ENCODE measurements around the gene PLIN5.

The PLIN5 gene

GRCh38 chr19:4501691-4502090 is 33.3 kb downstream of the PLIN5 start:
- no peak for TF ChIP-seq CTCF (conservative IDR thresholded peaks at IDR 0.05; ENCODE audit: low read depth, low read length)
- DNase-seq (ENCODE audit: low read depth): no peak
- H3K4me3 ChIP-seq (ENCODE audit: low read length): no peak overlapping the region

- no peak for TF ChIP-seq CTCF (conservative IDR thresholded peaks at IDR 0.05; ENCODE audit: low read depth, low read length)
- no peak for DNase-seq (ENCODE audit: low read depth)
- no peak overlapping the region for H3K4me3 ChIP-seq (ENCODE audit: low read length)
Observed at GRCh38 chr19:4500841-4501591, 34.0 kb downstream of the PLIN5 start.

- TF ChIP-seq CTCF (conservative IDR thresholded peaks at IDR 0.05; ENCODE audit: low read depth, low read length): no peak
- DNase-seq (ENCODE audit: low read depth): no peak
- no peak overlapping the region for H3K4me3 ChIP-seq (ENCODE audit: low read length)
Observed at GRCh38 chr19:4499855-4500254, 35.2 kb downstream of the PLIN5 start.

GRCh38 chr19:4499318-4499717 is 35.7 kb downstream of the PLIN5 start:
- TF ChIP-seq CTCF (conservative IDR thresholded peaks at IDR 0.05; ENCODE audit: low read depth, low read length): no peak
- DNase-seq (ENCODE audit: low read depth): no peak
- H3K4me3 ChIP-seq (ENCODE audit: low read length): no peak overlapping the region

DNA sequence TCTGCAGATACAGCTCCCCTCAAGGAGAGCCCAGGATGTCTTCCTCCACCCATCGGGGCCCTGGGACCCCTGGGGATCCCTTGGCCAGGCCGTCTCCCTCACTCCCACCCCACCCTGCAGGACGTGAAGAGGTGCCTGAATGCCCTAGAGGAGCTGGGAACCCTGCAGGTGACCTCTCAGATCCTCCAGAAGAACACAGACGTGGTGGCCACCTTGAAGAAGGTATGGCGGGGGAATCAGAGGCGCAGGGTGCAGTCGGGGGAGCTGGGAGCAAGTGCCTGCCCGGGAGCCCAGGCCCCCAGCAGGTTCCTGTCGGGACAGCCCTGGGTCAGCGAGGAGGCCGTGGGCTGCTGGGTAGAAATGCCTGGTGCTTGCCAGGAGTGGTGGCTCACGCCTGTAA is 36.3 kb downstream of the PLIN5 start:
- no peak for DNase-seq (ENCODE audit: low read depth)
- H3K4me3 ChIP-seq (ENCODE audit: low read length): no peak overlapping the region
- no peak for TF ChIP-seq CTCF (conservative IDR thresholded peaks at IDR 0.05; ENCODE audit: low read depth, low read length)

DNA sequence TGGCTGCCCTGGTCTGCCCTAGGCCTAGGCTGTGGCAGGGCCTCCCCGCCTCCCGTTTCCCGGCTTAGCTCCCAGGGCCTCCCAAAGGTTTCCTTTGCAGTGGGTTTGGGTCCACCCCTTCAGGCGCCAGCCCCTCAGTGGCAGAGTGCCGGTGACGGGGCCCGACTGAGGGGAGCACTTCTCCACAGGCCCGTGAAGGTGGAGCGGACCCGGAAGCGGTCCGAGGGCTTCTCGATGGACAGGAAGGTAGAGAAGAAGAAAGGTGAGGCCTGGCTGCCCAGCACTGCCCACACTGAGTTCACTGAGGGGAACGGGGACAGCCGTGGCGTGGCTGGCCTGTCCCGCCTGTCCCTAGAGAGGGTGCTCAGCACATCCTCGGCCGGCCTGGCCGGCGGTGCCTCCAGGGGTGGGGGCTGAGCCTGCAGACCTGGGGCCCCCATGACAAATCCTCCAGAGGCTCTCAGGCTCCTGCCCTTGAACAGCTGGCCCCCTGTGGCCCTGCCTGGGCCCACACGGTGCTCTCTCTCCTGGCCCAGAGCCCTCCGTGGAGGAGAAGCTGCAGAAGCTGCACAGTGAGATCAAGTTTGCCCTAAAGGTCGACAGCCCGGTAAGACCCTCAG is 37.1 kb downstream of the PLIN5 start:
- DNase-seq (ENCODE audit: low read depth): no peak
- TF ChIP-seq CTCF (conservative IDR thresholded peaks at IDR 0.05; ENCODE audit: low read depth, low read length): no peak
- H3K4me3 ChIP-seq (ENCODE audit: low read length): no peak overlapping the region

GRCh38 chr19:4496304-4496703 is 38.7 kb downstream of the PLIN5 start:
- no peak for TF ChIP-seq CTCF (conservative IDR thresholded peaks at IDR 0.05; ENCODE audit: low read depth, low read length)
- no peak for DNase-seq (ENCODE audit: low read depth)

More at GRCh38 chr19:4496304-4496703, 38.7 kb downstream of the PLIN5 start:
- no peak overlapping the region for H3K4me3 ChIP-seq (ENCODE audit: low read length)

All from retinal pigment epithelial cell (primary cell).